HEK293 (cell line): Measurements from ENCODE around the gene PCBD2.

Source experiments
- OVOL3 ChIP-seq: fragments of 450-650 bp; formaldehyde crosslinking; IDR thresholded peaks from 2 replicates; pipeline ENCODE4 v1.5.1; 2016; ENCODE audit warnings: missing biosample characterization, missing genetic modification characterization
- TCF7L2 ChIP-seq: IDR thresholded peaks from 2 replicates; pipeline ENCODE4 v1.6.1; 2011; ENCODE audit warnings: low read depth, mild to moderate bottlenecking, inconsistent platforms, low read length, moderate library complexity, borderline replicate concordance
- TF ChIP-seq, protein P1 (sequence below): fragments of 450-650 bp; formaldehyde crosslinking; IDR thresholded peaks from 2 replicates; pipeline ENCODE4 v1.5.1; 2016; ENCODE audit warnings: missing biosample characterization, missing genetic modification characterization

DNA sequence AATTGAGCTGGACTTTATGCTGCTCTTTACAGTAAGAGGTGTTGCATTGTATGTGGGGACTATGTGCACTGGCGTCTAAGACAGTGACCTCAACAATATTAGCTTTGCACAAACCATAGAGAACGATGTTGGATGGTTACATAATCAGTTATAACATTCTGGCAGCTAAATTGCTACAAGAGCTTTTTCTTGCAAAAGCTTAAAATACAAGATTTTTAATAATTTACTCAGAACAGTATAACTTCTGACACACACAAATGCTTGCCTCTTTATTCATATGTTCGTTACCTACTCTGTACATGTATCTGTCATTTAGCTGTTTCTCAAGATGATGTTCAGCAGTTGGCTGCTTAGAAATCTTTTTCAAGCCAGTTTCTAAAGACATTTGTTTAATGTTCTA, 47.5 kb upstream of the PCBD2 start:
- TF ChIP-seq TCF7L2 (no peak), OVOL3 (tag by site-specific recombination) (no peak)
- TF ChIP-seq, protein P1, sequence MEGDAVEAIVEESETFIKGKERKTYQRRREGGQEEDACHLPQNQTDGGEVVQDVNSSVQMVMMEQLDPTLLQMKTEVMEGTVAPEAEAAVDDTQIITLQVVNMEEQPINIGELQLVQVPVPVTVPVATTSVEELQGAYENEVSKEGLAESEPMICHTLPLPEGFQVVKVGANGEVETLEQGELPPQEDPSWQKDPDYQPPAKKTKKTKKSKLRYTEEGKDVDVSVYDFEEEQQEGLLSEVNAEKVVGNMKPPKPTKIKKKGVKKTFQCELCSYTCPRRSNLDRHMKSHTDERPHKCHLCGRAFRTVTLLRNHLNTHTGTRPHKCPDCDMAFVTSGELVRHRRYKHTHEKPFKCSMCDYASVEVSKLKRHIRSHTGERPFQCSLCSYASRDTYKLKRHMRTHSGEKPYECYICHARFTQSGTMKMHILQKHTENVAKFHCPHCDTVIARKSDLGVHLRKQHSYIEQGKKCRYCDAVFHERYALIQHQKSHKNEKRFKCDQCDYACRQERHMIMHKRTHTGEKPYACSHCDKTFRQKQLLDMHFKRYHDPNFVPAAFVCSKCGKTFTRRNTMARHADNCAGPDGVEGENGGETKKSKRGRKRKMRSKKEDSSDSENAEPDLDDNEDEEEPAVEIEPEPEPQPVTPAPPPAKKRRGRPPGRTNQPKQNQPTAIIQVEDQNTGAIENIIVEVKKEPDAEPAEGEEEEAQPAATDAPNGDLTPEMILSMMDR = no peak
